Esophagus (tissue), 2 donors: Measurements from ENCODE around the gene TSPAN16. TPM values are rescaled to one million over a fixed set of nuclear protein-coding genes. Genes with fewer than 3 reads are reported as not detected.

Source experiments
- H3K27ac ChIP-seq, 2 donors: one replicate each; pipeline ENCODE4 v1.5.1; 2013; ENCODE audit warnings: low read depth in 2 of 2, mild to moderate bottlenecking in 2 of 2, inconsistent platforms in 1 of 2, low read length in 1 of 2, moderate library complexity in 1 of 2
- H3K27me3 ChIP-seq, 2 donors: one replicate each; pipeline ENCODE4 v1.6.1; 2013; ENCODE audit warnings: low read length in 2 of 2, control low read depth in 1 of 2, mild to moderate bottlenecking in 1 of 2; ENCODE audit not compliant: insufficient read depth in 2 of 2, control insufficient read depth in 1 of 2
- H3K36me3 ChIP-seq, 2 donors: one replicate each; pipeline ENCODE4 v1.6.1; 2013; ENCODE audit warnings: low read length in 1 of 2; ENCODE audit not compliant: control insufficient read depth in 2 of 2, insufficient read depth in 2 of 2
- H3K4me1 ChIP-seq, 2 donors: one replicate each; pipeline ENCODE4 v1.6.1; 2013; ENCODE audit warnings: low read length in 1 of 2; ENCODE audit not compliant: control insufficient read depth in 2 of 2, insufficient read depth in 2 of 2
- H3K4me3 ChIP-seq, 2 donors: one replicate each; pipeline ENCODE4 v1.5.1; 2013; ENCODE audit warnings: low read length in 2 of 2, mild to moderate bottlenecking in 2 of 2, low read depth in 1 of 2, moderate library complexity in 1 of 2
- H3K9me3 ChIP-seq, 2 donors: one replicate each; pipeline ENCODE4 v1.6.1; 2013; ENCODE audit warnings: mild to moderate bottlenecking in 2 of 2, low read depth in 1 of 2, low read length in 1 of 2, moderate library complexity in 1 of 2; ENCODE audit not compliant: control insufficient read depth in 2 of 2, insufficient read depth in 1 of 2
- WGBS, 2 donors: extraction: QIAGEN DNeasy Blood & Tissue Kit; methylation state at CpG; one replicate each; pipeline ENCODE4 v1.1.7; 2013; 5-methylcytosine and 5-hydroxymethylcytosine counted together
- polyA plus RNA-seq, 2 donors: library from polyadenylated mRNA; stranded (reverse); fragments of 200-250 nt; gene quantifications; one replicate each; pipeline ENCODE4 v1.2.3, GENCODE V29; 2013
- donor health status: healthy with polysubstance abuse.
- donor health status: Bipolar disorder and iron deficiency.

Gene TSPAN16
- polyA plus RNA-seq, 2 donors, result not detected

DNA sequence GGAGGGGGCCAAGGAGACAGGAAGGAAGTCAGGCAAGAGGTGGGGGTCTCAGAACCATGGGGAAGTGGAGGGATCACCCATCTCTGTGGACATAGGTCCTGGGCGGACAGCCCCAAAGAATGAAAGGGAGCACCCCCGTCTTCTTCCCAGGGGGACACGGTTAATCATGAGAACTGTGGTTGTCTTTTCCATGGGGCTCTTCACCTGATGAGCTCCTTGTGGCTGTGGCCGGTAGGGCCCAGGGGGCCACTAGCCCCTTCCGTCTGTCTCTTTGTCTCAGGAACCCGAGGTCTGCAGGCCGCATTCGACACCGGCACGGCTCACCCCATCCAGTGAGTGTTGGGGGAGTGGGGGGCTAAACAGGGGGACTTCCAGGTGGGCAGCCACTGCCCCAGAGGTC lies 67.9 kb downstream of the TSPAN16 start:
- Histone ChIP-seq H3K4me3 (no peak overlapping the region), H3K36me3 (peaks cover 8 to 11% of the 10 kb centered on the region in 2 donors), H3K9me3 (no peaks in the 10 kb centered on the region), H3K27me3 (no peaks in the 10 kb centered on the region), H3K4me1 (peaks cover 0 to 13% of the 10 kb centered on the region in 2 donors), H3K27ac (no peak overlapping the region)
- 91 to 92% methylated on average over 10 of the region's 10 CpGs for whole genome bisulfite sequencing, 2 donors

DNA sequence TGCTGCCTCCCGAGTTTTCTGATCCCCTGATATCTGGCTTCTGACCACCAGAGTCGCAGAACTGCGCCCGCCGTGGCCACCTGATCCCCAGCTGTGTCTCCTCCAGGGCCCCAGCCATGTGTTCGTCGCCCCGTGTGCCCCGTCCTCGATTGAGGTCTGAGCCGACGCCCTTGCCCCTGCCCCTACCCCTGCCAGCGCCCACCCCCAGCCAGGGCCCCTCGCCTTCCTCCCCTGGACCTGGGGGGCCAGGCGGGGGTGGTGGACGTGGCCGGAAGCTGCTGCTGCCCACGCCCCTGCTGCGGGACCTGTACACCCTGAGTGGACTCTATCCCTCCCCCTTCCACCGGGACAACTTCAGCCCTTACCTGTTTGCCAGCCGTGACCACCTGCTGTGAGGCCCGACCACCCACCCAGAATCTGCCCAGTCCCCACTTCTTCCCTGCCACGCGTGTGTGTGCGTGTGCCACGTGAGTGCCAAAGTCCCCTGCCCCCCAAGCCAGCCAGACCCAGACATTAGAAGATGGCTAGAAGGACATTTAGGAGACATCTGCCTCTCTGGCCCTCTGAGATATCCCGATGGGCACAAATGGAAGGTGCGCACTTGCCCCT lies 68.4 kb downstream of the TSPAN16 start:
- H3K9me3 ChIP-seq, result no peaks in the 10 kb centered on the region
- 92 to 93% methylated on average over 23 to 28 of the region's 28 CpGs for WGBS, 2 donors
- no peak overlapping the region for H3K4me3 ChIP-seq
- no peaks in the 10 kb centered on the region for H3K27me3 ChIP-seq
- H3K36me3 ChIP-seq, result peaks cover 7 to 11% of the 10 kb centered on the region in 2 donors
- H3K27ac ChIP-seq, result no peak overlapping the region
- H3K4me1 ChIP-seq, result peaks cover 0 to 12% of the 10 kb centered on the region in 2 donors

DNA sequence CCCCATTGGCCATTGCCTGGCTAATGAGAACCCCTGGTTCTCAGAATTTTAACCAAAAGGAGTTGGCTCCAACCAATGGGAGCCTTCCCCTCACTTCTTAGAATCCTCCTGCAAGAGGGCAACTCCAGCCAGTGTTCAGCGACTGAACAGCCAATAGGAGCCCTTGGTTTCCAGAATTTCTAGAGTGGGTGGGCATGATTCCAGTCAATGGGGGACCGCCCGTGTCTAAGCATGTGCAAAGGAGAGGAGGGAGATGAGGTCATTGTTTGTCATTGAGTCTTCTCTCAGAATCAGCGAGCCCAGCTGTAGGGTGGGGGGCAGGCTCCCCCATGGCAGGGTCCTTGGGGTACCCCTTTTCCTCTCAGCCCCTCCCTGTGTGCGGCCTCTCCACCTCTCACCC lies 69.0 kb downstream of the TSPAN16 start:
- Histone ChIP-seq H3K27ac (no peak overlapping the region), H3K9me3 (no peaks in the 10 kb centered on the region), H3K36me3 (peaks cover 3 to 11% of the 10 kb centered on the region in 2 donors), H3K4me3 (no peak overlapping the region), H3K4me1 (peaks cover 0 to 8% of the 10 kb centered on the region in 2 donors), H3K27me3 (no peaks in the 10 kb centered on the region)
- 67 to 78% methylated on average over 5 of the region's 5 CpGs for WGBS, 2 donors

Other genes starting within 250 kb of the TSPAN16 start
- 10 to 100 TPM; 51.9 to 66.7 TPM for gene LDLR, start 206.7 kb upstream of the TSPAN16 start, polyA plus RNA-seq
- gene SPC24, start 140.4 kb upstream of the TSPAN16 start, polyA plus RNA-seq, result 10 to 100 TPM in 1 of 2 donors, 1 to 10 TPM in 1; 3.7 to 11.4 TPM
- gene KANK2, start 98.6 kb upstream of the TSPAN16 start, polyA plus RNA-seq, result 10 to 100 TPM; 33.1 to 53.9 TPM
- under 1 TPM in 1 of 2 donors, not detected in 1; 0.15 TPM for gene ANGPTL8, start 56.5 kb upstream of the TSPAN16 start, polyA plus RNA-seq
- 10 to 100 TPM; 25.8 to 53.5 TPM for gene DOCK6, start 33.6 kb upstream of the TSPAN16 start, polyA plus RNA-seq
- 10 to 100 TPM; 21.7 to 25.7 TPM for gene RAB3D, start 43.5 kb downstream of the TSPAN16 start, polyA plus RNA-seq
- 10 to 100 TPM; 39.8 to 67.1 TPM for gene TMEM205, start 50.1 kb downstream of the TSPAN16 start, polyA plus RNA-seq
- 10 to 100 TPM; 22.5 to 47.6 TPM for gene CCDC159, start 50.4 kb downstream of the TSPAN16 start, polyA plus RNA-seq
- 1 to 10 TPM; 7.3 to 8.6 TPM for gene PLPPR2, start 59.3 kb downstream of the TSPAN16 start, polyA plus RNA-seq
- 1 to 10 TPM; 2.2 to 2.8 TPM for gene SWSAP1, start 78.5 kb downstream of the TSPAN16 start, polyA plus RNA-seq
- 1 to 10 TPM; 1.2 to 1.4 TPM for gene EPOR, start 88.2 kb downstream of the TSPAN16 start, polyA plus RNA-seq
- gene RGL3, start 123.2 kb downstream of the TSPAN16 start, polyA plus RNA-seq, result 1 to 10 TPM in 1 of 2 donors, under 1 TPM in 1; 0.87 to 3.6 TPM
- under 1 TPM; 0.06 to 0.20 TPM for gene ODAD3, start 139.0 kb downstream of the TSPAN16 start, polyA plus RNA-seq
- gene PRKCSH, start 139.5 kb downstream of the TSPAN16 start, polyA plus RNA-seq, result 10 to 100 TPM; 76.7 to 86.9 TPM
- not detected for gene ELAVL3, start 184.9 kb downstream of the TSPAN16 start, polyA plus RNA-seq
- gene ZNF653, start 209.7 kb downstream of the TSPAN16 start, polyA plus RNA-seq, result 1 to 10 TPM; 6.2 to 9.2 TPM
- gene ECSIT, start 233.0 kb downstream of the TSPAN16 start, polyA plus RNA-seq, result 10 to 100 TPM; 36.3 to 41.2 TPM
- gene CNN1, start 242.7 kb downstream of the TSPAN16 start, polyA plus RNA-seq, result 100 to 1,000 TPM in 1 of 2 donors, 10 to 100 TPM in 1; 85.0 to 234 TPM